ENCODE data around the gene HEBP1.

- no peak for TF ChIP-seq CTCF (IDR thresholded peaks at IDR 0.05)
- no peak for TF ChIP-seq EP300 (IDR thresholded peaks at IDR 0.05)
Observed at GRCh38 chr12:12960639-12961209, 39.3 kb downstream of the HEBP1 start.

Measured in upper lobe of left lung (tissue), 4 donors.